Uterus (tissue), 2 donors: ENCODE measurements around the gene CLMP.

ENCODE experiments used
- POLR2A ChIP-seq, 2 donors: fragments of 450-650 bp; IDR thresholded peaks; one replicate each; pipeline ENCODE4 v1.6.1; 2016; ENCODE audit warnings: antibody characterized with exemption in 2 of 2, mild to moderate bottlenecking in 1 of 2, moderate library complexity in 1 of 2
- TF ChIP-seq, protein P1 (sequence below), 4 experiments: fragments of 200-600 bp in 2 of 4; fragments of 450-650 bp in 2 of 4; sonication (generic) in 2 of 4; IDR thresholded peaks; one replicate each; pipeline ENCODE4 v1.5.1; 2016 to 2019; ENCODE audit warnings: antibody characterized with exemption in 4 of 4, mild to moderate bottlenecking in 2 of 4, moderate library complexity in 1 of 4

DNA sequence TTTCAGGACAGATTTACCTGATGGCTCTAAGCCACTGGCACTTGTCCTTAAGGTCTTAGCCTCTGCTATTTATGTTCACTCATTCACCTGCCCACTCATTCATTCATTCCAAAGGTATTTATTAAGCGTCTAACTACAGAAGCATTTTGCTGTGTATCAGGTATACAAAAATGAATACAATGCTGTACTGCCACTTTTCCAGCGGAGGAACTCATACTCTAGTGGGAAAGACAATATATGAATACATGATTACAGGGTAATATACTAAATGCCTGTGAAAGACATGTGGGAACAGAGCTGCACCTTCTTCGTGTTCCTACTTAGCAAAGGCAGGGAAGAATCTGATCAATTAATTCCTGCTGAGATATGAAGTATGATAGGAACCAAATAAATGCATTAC lies 43.7 kb downstream of the CLMP start:
- TF ChIP-seq, protein P1, sequence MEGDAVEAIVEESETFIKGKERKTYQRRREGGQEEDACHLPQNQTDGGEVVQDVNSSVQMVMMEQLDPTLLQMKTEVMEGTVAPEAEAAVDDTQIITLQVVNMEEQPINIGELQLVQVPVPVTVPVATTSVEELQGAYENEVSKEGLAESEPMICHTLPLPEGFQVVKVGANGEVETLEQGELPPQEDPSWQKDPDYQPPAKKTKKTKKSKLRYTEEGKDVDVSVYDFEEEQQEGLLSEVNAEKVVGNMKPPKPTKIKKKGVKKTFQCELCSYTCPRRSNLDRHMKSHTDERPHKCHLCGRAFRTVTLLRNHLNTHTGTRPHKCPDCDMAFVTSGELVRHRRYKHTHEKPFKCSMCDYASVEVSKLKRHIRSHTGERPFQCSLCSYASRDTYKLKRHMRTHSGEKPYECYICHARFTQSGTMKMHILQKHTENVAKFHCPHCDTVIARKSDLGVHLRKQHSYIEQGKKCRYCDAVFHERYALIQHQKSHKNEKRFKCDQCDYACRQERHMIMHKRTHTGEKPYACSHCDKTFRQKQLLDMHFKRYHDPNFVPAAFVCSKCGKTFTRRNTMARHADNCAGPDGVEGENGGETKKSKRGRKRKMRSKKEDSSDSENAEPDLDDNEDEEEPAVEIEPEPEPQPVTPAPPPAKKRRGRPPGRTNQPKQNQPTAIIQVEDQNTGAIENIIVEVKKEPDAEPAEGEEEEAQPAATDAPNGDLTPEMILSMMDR (IDR thresholded peaks at IDR 0.05) = no peak
- no peak for TF ChIP-seq POLR2A (IDR thresholded peaks at IDR 0.05)
